Endothelial cell of umbilical vein (primary cell): ENCODE data around the gene ENOSF1. TPM values are rescaled to one million over a fixed set of nuclear protein-coding genes. Genes with fewer than 3 reads are reported as not detected.

Experiments used
- BruUV-seq: library from RNA; stranded (reverse); fragments of 400-500 nt; replicated peaks from 2 replicates; lab custom pipeline; 2021; lab: Mats Ljungman, UMichigan
- CTCF ChIA-PET: fragments of 300-600, 350-600 bp; sonication (Branson Sonifier 250); formaldehyde crosslinking; loops from one replicate; lab custom pipeline; 2021; ENCODE audit warnings: antibody characterized with exemption, inconsistent platforms; lab: Charles Lee
- POLR2A ChIA-PET: fragments of 300-600, 350-600 bp; sonication (Branson Sonifier 250); formaldehyde crosslinking; loops from one replicate; lab custom pipeline; 2021; ENCODE audit warnings: antibody characterized with exemption, inconsistent platforms; lab: Charles Lee
- DNase-seq: peaks from one replicate; pipeline ENCODE4 v3.0.0-alpha.2; 2011; ENCODE audit warnings: low read depth, low spot score
- FAIRE-seq: peaks from 2 replicates; lab custom pipeline; 2011; peaks lifted over from hg19 to GRCh38; lab: Jason Lieb, UNC
- H2AFZ ChIP-seq: 2 replicates; pipeline ENCODE4 v1.6.0; 2012; ENCODE audit warnings: low read depth, low read length, control low read depth, inconsistent platforms
- H3K27ac ChIP-seq: 2 replicates; pipeline ENCODE4 v1.5.1; 2011; ENCODE audit warnings: low read depth, mild to moderate bottlenecking, control low read depth, low read length, moderate library complexity; ENCODE audit not compliant: insufficient read depth
- H3K27me3 ChIP-seq, 2 experiments: 2 replicates each; pipeline versions ENCODE4 v1.6.0 to v1.6.1; 2011; ENCODE audit warnings: low read length in 2 of 2, mixed read lengths in 1 of 2; ENCODE audit not compliant: control insufficient read depth in 2 of 2, insufficient read depth in 2 of 2
- H3K36me3 ChIP-seq, 2 experiments: 2 replicates in 1 of 2; 3 replicates in 1 of 2; pipeline ENCODE4 v1.5.1; 2011; ENCODE audit warnings: low read length in 2 of 2, mild to moderate bottlenecking in 1 of 2, moderate library complexity in 1 of 2; ENCODE audit not compliant: control insufficient read depth in 2 of 2, insufficient read depth in 2 of 2; ENCODE audit errors: extremely low read depth in 1 of 2
- H3K4me1 ChIP-seq: 3 replicates; pipeline ENCODE4 v1.5.1; 2011; ENCODE audit warnings: mild to moderate bottlenecking, low read length; ENCODE audit not compliant: control insufficient read depth, insufficient read depth; ENCODE audit errors: extremely low read depth
- H3K4me2 ChIP-seq: 2 replicates; pipeline ENCODE4 v1.6.1; 2011; ENCODE audit warnings: low read length, control low read depth, mixed read lengths; ENCODE audit not compliant: insufficient read depth
- H3K4me3 ChIP-seq, 3 experiments: fragments of 200-600 bp in 1 of 3; sonication (generic), shearing (Covaris generic) in 1 of 3; replicated peaks in 1 of 3; 2 replicates each; pipeline ENCODE4 v1.5.1; 2011 to 2016; ENCODE audit warnings: control low read depth in 3 of 3, low read length in 3 of 3, mild to moderate bottlenecking in 2 of 3, inconsistent platforms in 1 of 3, low read depth in 1 of 3, moderate library complexity in 1 of 3; ENCODE audit not compliant: insufficient read depth in 1 of 3
- H3K79me2 ChIP-seq: 2 replicates; pipeline ENCODE4 v1.6.0; 2012; ENCODE audit warnings: low read length, inconsistent platforms; ENCODE audit not compliant: control insufficient read depth, insufficient read depth
- H3K9ac ChIP-seq: replicated peaks from 2 replicates; pipeline ENCODE3; 2011; ENCODE audit warnings: low read length, control low read depth; ENCODE audit not compliant: insufficient read depth; ENCODE audit errors: extremely low read depth
- H3K9me1 ChIP-seq: replicated peaks from 3 replicates; pipeline ENCODE4 v1.6.0; 2011; ENCODE audit warnings: mild to moderate bottlenecking, low read length; ENCODE audit not compliant: control insufficient read depth, insufficient read depth; ENCODE audit errors: extremely low read depth
- H3K9me3 ChIP-seq: replicated peaks from 2 replicates; pipeline ENCODE4 v1.5.1; 2012; ENCODE audit warnings: low read length, inconsistent platforms; ENCODE audit not compliant: control insufficient read depth, insufficient read depth
- H4K20me1 ChIP-seq: replicated peaks from 2 replicates; pipeline ENCODE3; 2011; ENCODE audit warnings: mild to moderate bottlenecking, low read length; ENCODE audit not compliant: control insufficient read depth, insufficient read depth; ENCODE audit errors: extremely low read depth
- CTCF ChIP-seq, 2 donors: IDR thresholded peaks; 1 replicate in 1 of 2; 2 replicates in 1 of 2; pipeline ENCODE4 v1.5.1; 2011; ENCODE audit warnings: low read length in 2 of 2, mild to moderate bottlenecking in 2 of 2, moderate library complexity in 2 of 2, control low read depth in 1 of 2, inconsistent platforms in 1 of 2, low read depth in 1 of 2; ENCODE audit not compliant: insufficient read depth in 1 of 2; ENCODE audit errors: extremely low read depth in 1 of 2
- EZH2 ChIP-seq: IDR thresholded peaks from 2 replicates; pipeline ENCODE4 v1.6.1; 2012; ENCODE audit warnings: borderline replicate concordance, low read depth, mild to moderate bottlenecking, moderate library complexity, low read length, inconsistent platforms; ENCODE audit not compliant: severe bottlenecking
- FOS ChIP-seq: IDR thresholded peaks from 2 replicates; pipeline ENCODE4 v1.6.1; 2011; ENCODE audit warnings: mild to moderate bottlenecking, low read length, moderate library complexity, borderline replicate concordance; ENCODE audit not compliant: insufficient read depth
- GATA2 ChIP-seq: IDR thresholded peaks from 2 replicates; pipeline ENCODE4 v1.7.0; 2011; ENCODE audit warnings: low read depth, mild to moderate bottlenecking, moderate library complexity, mixed read lengths, low read length; ENCODE audit not compliant: insufficient read length, insufficient read depth
- JUN ChIP-seq: IDR thresholded peaks from 2 replicates; pipeline ENCODE4 v1.6.1; 2011; ENCODE audit warnings: borderline replicate concordance, low read depth; ENCODE audit not compliant: insufficient read length, insufficient read depth
- MYC ChIP-seq: IDR thresholded peaks from one replicate; pipeline ENCODE4 v1.6.1; 2011; ENCODE audit warnings: mild to moderate bottlenecking, low read depth, low read length
- POLR2A ChIP-seq: IDR thresholded peaks from 2 replicates; pipeline ENCODE4 v1.6.1; 2012; ENCODE audit warnings: low read depth, mild to moderate bottlenecking, control low read depth, low read length
- POLR2AphosphoS5 ChIP-seq: IDR thresholded peaks from 2 replicates; pipeline ENCODE4 v1.6.1; 2012; ENCODE audit warnings: low read depth, mild to moderate bottlenecking, control low read depth, low read length, moderate library complexity; ENCODE audit not compliant: insufficient read depth
- dilution Hi-C: fragments of 300-500 bp; cut with MboI; formaldehyde crosslinking; loops from one replicate; pipeline ENCODE4 v1.15.0; 2019; ENCODE audit warnings: low sequenced_read_pairs; ENCODE audit not compliant: extremely low pct_ligation_motif_present
- intact Hi-C: fragments of 100-400 bp; cut with micrococcal nuclease; formaldehyde crosslinking; loops from one replicate; pipeline ENCODE4 v1.10.0; 2022
- polyA plus RNA-seq, 4 experiments: library from polyadenylated mRNA; depleted of rRNA in 3 of 4; stranded (reverse) in 3 of 4; unstranded in 1 of 4; fragments of >200 nt; gene quantifications; 2 replicates each; pipeline versions ENCODE4 v1.2.1 to v1.2.3, GENCODE V29; 2011 to 2012; ENCODE audit warnings: missing spikeins in 1 of 4
- total RNA-seq: library from RNA; stranded (reverse); gene quantifications from 2 replicates; pipeline ENCODE4 v1.2.3, GENCODE V29; 2021
- TF ChIP-seq, protein P1 (sequence below): IDR thresholded peaks from 2 replicates; pipeline ENCODE4 v1.6.1; 2011; ENCODE audit not compliant: insufficient read depth, insufficient read length

ENOSF1 gene
- total and polyA plus RNA-seq, 2 donors (not counting 3 experiments of a cell fraction or from before 2014, with no cell fraction given), result 19.5 to 50.5 TPM

GRCh38 chr18:723541-724080 lies 11.2 kb upstream of the ENOSF1 start:
- no peak overlapping the region for H3K4me2 ChIP-seq
- H3K27ac ChIP-seq, result no peak overlapping the region
- TF ChIP-seq POLR2AphosphoS5 (no peak), EZH2 (no peak), FOS (no peak), CTCF (IDR thresholded peaks at IDR 0.05; ENCODE audit: extremely low read depth in 1 of 2, insufficient read depth in 1 of 2, low read depth in 1 of 2, low read length in 2 of 2) (no peak), MYC (no peak), POLR2A (no peak), GATA2 (no peak), JUN (no peak)
- TF ChIP-seq, protein P1, sequence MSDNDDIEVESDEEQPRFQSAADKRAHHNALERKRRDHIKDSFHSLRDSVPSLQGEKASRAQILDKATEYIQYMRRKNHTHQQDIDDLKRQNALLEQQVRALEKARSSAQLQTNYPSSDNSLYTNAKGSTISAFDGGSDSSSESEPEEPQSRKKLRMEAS, result no peak
- H3K27me3 ChIP-seq, result no peaks in the 10 kb centered on the region
- H3K4me3 ChIP-seq, result no peak overlapping the region
- H3K9ac ChIP-seq, result no peak overlapping the region
- no peaks in the 10 kb centered on the region for H3K79me2 ChIP-seq
- no peak overlapping the region for H2AFZ ChIP-seq
- H3K36me3 ChIP-seq, result peaks cover 0 to 2% of the 10 kb centered on the region in 2 experiments
- DNase-seq (no peak), FAIRE-seq (no peak)
- ChIA-PET POLR2A (no interaction called here), CTCF (interaction anchor here (1.2 to 1.3 kb wide), 2 partner anchors 99 to 107 kb away, joined by 3 to 4 read pairs; no protein-coding TSS in a partner anchor)
- intact Hi-C loops (no loop called here), dilution Hi-C loops (no loop called here)
- BruUV-seq, result TSS peak; percentile 23
- peaks cover 4% of the 10 kb centered on the region for H3K4me1 ChIP-seq
- H4K20me1 ChIP-seq, result no peaks in the 10 kb centered on the region
- H3K9me3 ChIP-seq, result no peaks in the 10 kb centered on the region
- no peaks in the 10 kb centered on the region for H3K9me1 ChIP-seq
